Activated naive CD8-positive, alpha-beta T cell treated with anti-CD3 and anti-CD28 coated beads, Interleukin-2, amount 10 ng/mL, durations not matched to agents 7 days and 5 days (primary cell): ENCODE results near the gene SNCB. TPM values are rescaled to one million over a fixed set of nuclear protein-coding genes. Genes with fewer than 3 reads are reported as not detected.

Experiments
- ATAC-seq: fragments of 150-1000 bp; cut with Tn5 transposase; one replicate; pipeline ENCODE4 v1.10.0; 2021; ENCODE audit warnings: low read depth, moderate library complexity
- POLR2A ChIA-PET: fragments of 350-600 bp; sonication (Branson Sonifier 250); formaldehyde crosslinking; loops from one replicate; lab custom pipeline; 2021; ENCODE audit warnings: antibody characterized with exemption; lab: Charles Lee
- DNase-seq: peaks from one replicate; pipeline ENCODE4 v3.0.0; 2021
- H3K27ac Mint-ChIP-seq: one replicate; pipeline ENCODE4 v1.8.0; 2022; ENCODE audit warnings: mild to moderate bottlenecking, mixed read lengths
- H3K27me3 Mint-ChIP-seq: one replicate; pipeline ENCODE4 v1.8.0; 2022; ENCODE audit warnings: mild to moderate bottlenecking, moderate library complexity, mixed read lengths
- H3K36me3 Mint-ChIP-seq: one replicate; pipeline ENCODE4 v1.8.0; 2021; ENCODE audit warnings: mild to moderate bottlenecking, mixed read lengths
- H3K4me1 Mint-ChIP-seq: one replicate; pipeline ENCODE4 v1.8.0; 2021; ENCODE audit warnings: mixed read lengths
- H3K4me3 Mint-ChIP-seq: one replicate; pipeline ENCODE4 v1.8.0; 2022; ENCODE audit warnings: mild to moderate bottlenecking, moderate library complexity, mixed read lengths
- H3K9me3 Mint-ChIP-seq: one replicate; pipeline ENCODE4 v1.8.0; 2021; ENCODE audit warnings: mixed read lengths
- total RNA-seq, 2 experiments: library from RNA; stranded (reverse); gene quantifications; one replicate each; pipeline ENCODE4 v1.2.3, GENCODE V29; 2021

SNCB gene
- total RNA-seq, 2 experiments from 2014 or later = 0.28 TPM; not detected in 1

GRCh38 chr5:176658007-176658599 lies 27.8 kb upstream of the SNCB start:
- peaks cover 34% of the 10 kb centered on the region for H3K4me1 Mint-ChIP-seq
- no peaks in the 10 kb centered on the region for H3K27me3 Mint-ChIP-seq
- H3K4me3 Mint-ChIP-seq = peak overlapping the region; percentile 64
- POLR2A ChIA-PET = interaction anchor here (4.6 kb wide), 1 partner anchor 10 kb away, joined by 33 read pairs; the partner anchor contains the start of gene TSPAN17
- peak; percentile 78 for DNase-seq
- peaks cover 7% of the 10 kb centered on the region for H3K36me3 Mint-ChIP-seq
- peak; percentile 69 for ATAC-seq
- no peaks in the 10 kb centered on the region for H3K9me3 Mint-ChIP-seq
- peak overlapping the region; percentile 64 for H3K27ac Mint-ChIP-seq

GRCh38 chr5:176656467-176656990 lies 26.2 kb upstream of the SNCB start:
- no peak for DNase-seq
- no peak overlapping the region for H3K4me3 Mint-ChIP-seq
- H3K27me3 Mint-ChIP-seq = no peaks in the 10 kb centered on the region
- H3K36me3 Mint-ChIP-seq = peaks cover 9% of the 10 kb centered on the region
- no peaks in the 10 kb centered on the region for H3K9me3 Mint-ChIP-seq
- H3K27ac Mint-ChIP-seq = no peak overlapping the region
- POLR2A ChIA-PET = no interaction called here
- H3K4me1 Mint-ChIP-seq = peaks cover 40% of the 10 kb centered on the region
- no peak for ATAC-seq

- no peak overlapping the region for H3K4me3 Mint-ChIP-seq
- no peaks in the 10 kb centered on the region for H3K9me3 Mint-ChIP-seq
- no peaks in the 10 kb centered on the region for H3K27me3 Mint-ChIP-seq
- POLR2A ChIA-PET = no interaction called here
- ATAC-seq = no peak
- peaks cover 45% of the 10 kb centered on the region for H3K4me1 Mint-ChIP-seq
- peaks cover 9% of the 10 kb centered on the region for H3K36me3 Mint-ChIP-seq
- no peak overlapping the region for H3K27ac Mint-ChIP-seq
- no peak for DNase-seq
Measured at GRCh38 chr5:176654856-176655255, 24.5 kb upstream of the SNCB start.

DNA sequence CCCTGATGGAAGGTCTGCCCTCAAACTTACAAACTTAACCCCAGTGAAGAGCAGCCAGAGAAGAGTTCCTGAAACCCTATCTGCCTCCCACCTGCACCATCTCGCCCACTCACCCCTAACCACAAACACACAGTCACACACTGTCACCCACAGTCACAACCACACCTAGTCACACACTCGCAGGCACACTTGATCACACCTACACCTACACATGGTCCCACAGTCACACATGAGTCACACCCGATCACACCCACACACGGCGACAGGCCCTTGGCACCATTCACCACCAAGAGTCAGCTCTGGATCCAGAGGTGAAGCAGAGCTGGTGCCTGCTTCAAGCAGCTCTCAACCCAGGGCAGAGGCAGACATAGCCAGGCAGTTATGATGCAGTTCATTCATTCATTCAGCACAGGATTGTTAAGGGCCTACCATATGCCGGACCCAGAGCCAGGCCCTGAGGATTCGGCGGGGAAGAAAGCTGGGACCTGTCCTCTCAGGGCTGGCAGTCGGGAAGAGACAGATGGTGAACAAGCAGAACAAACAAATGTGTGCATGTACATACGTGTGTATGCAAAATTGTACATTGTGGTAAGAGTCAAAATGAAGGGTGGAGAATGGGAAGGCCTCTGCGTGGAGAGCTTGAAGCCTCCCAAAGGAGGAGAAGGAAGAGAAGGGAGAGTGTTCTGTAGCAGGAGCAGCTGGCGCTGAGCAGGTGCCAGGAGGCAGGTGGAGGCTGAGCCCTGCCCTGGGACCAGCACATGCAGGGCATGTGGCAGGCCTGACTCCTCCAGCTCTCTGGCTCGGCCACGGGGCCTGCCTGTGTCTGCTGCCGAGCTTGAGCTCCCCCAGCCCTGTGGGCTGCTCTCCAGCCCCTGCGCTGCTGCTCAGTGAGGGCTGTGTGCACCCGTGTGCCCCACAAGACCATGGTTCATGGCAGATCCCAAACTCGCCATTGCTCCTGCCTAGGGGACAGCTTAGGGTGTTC lies 23.4 kb upstream of the SNCB start:
- no peaks in the 10 kb centered on the region for H3K9me3 Mint-ChIP-seq
- H3K36me3 Mint-ChIP-seq = peaks cover 9% of the 10 kb centered on the region
- no peak overlapping the region for H3K4me3 Mint-ChIP-seq
- H3K4me1 Mint-ChIP-seq = peaks cover 45% of the 10 kb centered on the region
- H3K27me3 Mint-ChIP-seq = no peaks in the 10 kb centered on the region
- POLR2A ChIA-PET = no interaction called here
- DNase-seq = no peak
- ATAC-seq = no peak
- peak overlapping the region; percentile 63 for H3K27ac Mint-ChIP-seq

- POLR2A ChIA-PET = no interaction called here
- Mint-ChIP-seq H3K36me3 (peaks cover 9% of the 10 kb centered on the region), H3K27ac (no peak overlapping the region), H3K4me1 (peaks cover 40% of the 10 kb centered on the region), H3K4me3 (no peak overlapping the region), H3K27me3 (no peaks in the 10 kb centered on the region), H3K9me3 (no peaks in the 10 kb centered on the region)
- DNase-seq (no peak), ATAC-seq (no peak)
Measured at GRCh38 chr5:176652136-176652535, 21.8 kb upstream of the SNCB start.

DNA sequence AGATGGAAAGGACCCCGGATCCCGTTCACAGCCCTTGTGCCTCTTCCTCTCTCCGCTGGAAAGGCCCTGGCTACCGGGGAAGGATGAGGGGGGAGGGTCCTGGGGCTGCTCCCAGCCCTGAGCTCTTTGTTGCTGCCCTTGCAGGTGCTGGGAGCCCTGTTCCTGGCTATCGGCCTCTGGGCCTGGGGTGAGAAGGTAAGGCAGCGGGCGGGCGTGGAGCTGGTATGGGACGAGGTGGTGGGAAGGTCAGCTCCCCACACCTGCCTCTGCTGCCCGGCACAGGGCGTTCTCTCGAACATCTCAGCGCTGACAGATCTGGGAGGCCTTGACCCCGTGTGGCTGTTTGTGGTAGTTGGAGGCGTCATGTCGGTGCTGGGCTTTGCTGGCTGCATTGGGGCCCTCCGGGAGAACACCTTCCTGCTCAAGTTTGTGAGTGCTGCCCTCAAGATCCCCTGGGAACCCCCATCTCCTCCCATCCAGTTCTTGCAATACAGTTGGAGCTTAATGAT lies 21.2 kb upstream of the SNCB start:
- Mint-ChIP-seq H3K4me1 (peaks cover 41% of the 10 kb centered on the region), H3K4me3 (no peak overlapping the region), H3K27me3 (no peaks in the 10 kb centered on the region), H3K27ac (no peak overlapping the region), H3K36me3 (peaks cover 9% of the 10 kb centered on the region), H3K9me3 (no peaks in the 10 kb centered on the region)
- DNase-seq (no peak), ATAC-seq (no peak)
- POLR2A ChIA-PET = no interaction called here

- POLR2A ChIA-PET = interaction anchor here (0.6 to 4.1 kb wide), 2 partner anchors 9 to 377 kb away, joined by 3 to 33 read pairs; no protein-coding TSS in a partner anchor
- H3K27ac Mint-ChIP-seq = peak overlapping the region; percentile 62
Measured at GRCh38 chr5:176650354-176650884, 20.1 kb upstream of the SNCB start.

DNA sequence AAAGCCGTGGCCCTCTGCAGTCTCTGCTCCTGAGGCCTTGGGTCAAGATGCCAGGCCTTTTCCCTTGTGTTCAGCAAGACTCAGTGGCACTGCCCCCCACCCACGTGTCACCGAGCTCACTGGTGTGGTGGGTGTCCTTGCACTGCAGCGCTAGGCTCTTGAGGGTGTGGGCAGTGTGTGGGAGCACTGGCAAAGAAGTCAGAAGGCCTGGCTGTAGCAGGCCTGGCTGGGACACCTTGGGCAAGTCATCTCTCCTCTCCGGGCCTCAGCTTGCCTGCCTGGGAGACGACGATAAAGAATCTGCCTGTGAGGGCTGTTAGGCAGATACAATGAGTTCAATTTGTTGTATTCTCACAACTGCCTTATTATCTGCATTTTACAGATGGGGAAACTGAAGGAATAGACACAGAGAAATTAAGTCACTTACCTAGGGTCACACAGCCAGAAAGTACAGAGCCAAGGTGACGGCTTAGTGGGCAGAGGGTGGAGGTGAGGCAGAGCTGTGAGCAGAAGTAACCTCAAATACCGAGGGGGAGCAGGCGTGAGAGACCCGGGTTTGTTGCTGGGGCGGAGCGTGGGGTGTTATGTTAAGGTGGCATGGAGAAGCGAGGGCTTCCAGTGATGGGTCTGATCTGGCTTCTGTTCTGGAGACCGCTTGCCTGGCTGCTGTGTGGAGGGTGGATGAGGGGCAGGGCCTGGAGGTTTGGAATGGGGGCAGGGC lies 18.3 kb upstream of the SNCB start:
- Mint-ChIP-seq H3K27ac (peak overlapping the region; percentile 82), H3K4me3 (peak overlapping the region; percentile 85), H3K27me3 (no peaks in the 10 kb centered on the region), H3K4me1 (peaks cover 43% of the 10 kb centered on the region), H3K9me3 (no peaks in the 10 kb centered on the region), H3K36me3 (peaks cover 6% of the 10 kb centered on the region)
- ATAC-seq = peak; percentile 2
- DNase-seq = no peak
- POLR2A ChIA-PET = interaction anchor here (4.1 kb wide), 1 partner anchor 11 kb away, joined by 33 read pairs; no protein-coding TSS in a partner anchor

More at GRCh38 chr5:176650354-176650884, 20.1 kb upstream of the SNCB start:
- Mint-ChIP-seq H3K4me3 (no peak overlapping the region), H3K36me3 (peaks cover 6% of the 10 kb centered on the region), H3K27me3 (no peaks in the 10 kb centered on the region), H3K4me1 (peaks cover 44% of the 10 kb centered on the region), H3K9me3 (no peaks in the 10 kb centered on the region)
- no peak for ATAC-seq
- DNase-seq = no peak

GRCh38 chr5:176647843-176648473 lies 17.6 kb upstream of the SNCB start:
- DNase-seq = no peak
- peaks cover 2% of the 10 kb centered on the region for H3K36me3 Mint-ChIP-seq
- H3K4me3 Mint-ChIP-seq = peak overlapping the region; percentile 85
- no peaks in the 10 kb centered on the region for H3K27me3 Mint-ChIP-seq
- peak overlapping the region; percentile 82 for H3K27ac Mint-ChIP-seq
- POLR2A ChIA-PET = interaction anchor here (1.9 to 4.1 kb wide), 2 partner anchors 11 to 18 kb away, joined by 8 to 33 read pairs; partner anchors contain the start of genes EIF4E1B and SNCB
- no peak for ATAC-seq
- no peaks in the 10 kb centered on the region for H3K9me3 Mint-ChIP-seq
- H3K4me1 Mint-ChIP-seq = peaks cover 36% of the 10 kb centered on the region

DNA sequence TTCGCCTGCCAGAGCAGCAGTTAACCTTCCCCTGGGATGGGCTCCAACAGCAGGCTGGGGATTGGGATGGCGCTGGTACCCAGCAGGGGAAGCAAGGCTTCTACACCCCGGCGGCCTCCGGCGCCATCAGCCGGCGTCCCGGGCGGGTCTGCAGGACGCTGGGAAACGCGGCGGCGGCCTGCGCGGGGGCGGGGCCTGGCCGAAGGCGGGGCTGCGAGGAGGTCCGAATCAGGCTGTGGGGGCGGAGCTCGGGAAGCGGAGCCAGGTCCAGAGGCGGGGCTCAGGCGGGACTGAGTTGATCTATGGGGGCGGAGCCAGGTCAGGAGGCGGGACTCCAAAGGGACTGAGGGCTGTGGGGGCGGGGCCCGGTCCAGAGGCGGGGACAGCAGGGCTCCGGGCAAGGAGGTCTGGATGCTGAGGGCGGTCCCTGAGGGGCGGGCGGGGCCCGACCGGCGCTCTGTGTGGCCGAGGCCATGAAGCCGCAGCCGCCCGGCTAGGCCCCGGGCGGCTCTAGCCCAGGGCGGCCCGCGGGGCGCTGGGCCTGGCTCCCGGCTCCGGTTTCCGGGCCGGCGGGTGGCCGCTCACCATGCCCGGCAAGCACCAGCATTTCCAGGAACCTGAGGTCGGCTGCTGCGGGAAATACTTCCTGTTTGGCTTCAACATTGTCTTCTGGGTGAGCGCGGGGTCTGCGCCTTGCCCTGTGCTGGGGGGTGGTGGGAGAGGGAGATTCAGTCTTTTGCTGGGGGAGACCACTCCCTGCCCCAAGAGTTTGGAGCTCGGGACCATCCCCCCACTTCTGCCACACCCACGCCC lies 16.9 kb upstream of the SNCB start, which contains the start of gene TSPAN17:
TSS of gene TSPAN17 (plus strand) at position 455 of the 813 bp plus-strand sequence. CDS start at position 587, 132 bp downstream.
- POLR2A ChIA-PET = interaction anchor here (0.6 to 4.1 kb wide), 8 partner anchors 12 to 286 kb away, joined by 3 to 33 read pairs (median 4); partner anchors contain the start of genes EIF4E1B, HIGD2A, NOP16 and RNF44
- H3K27ac Mint-ChIP-seq = peak within 1 kb of the TSS; percentile 86
- peak within 1 kb of the TSS; percentile 89 for H3K4me3 Mint-ChIP-seq
- H3K9me3 Mint-ChIP-seq = no peaks in the 10 kb centered on the region
- H3K36me3 Mint-ChIP-seq = no peaks in the 10 kb centered on the region
- ATAC-seq = peak; percentile 82
- DNase-seq = peak; percentile 99
- H3K27me3 Mint-ChIP-seq = no peaks in the 10 kb centered on the region
- H3K4me1 Mint-ChIP-seq = peaks cover 35% of the 10 kb centered on the region

GRCh38 chr5:176646707-176647029 lies 16.3 kb upstream of the SNCB start:
- peak overlapping the region; percentile 89 for H3K4me3 Mint-ChIP-seq

More at GRCh38 chr5:176646707-176647029, 16.3 kb upstream of the SNCB start:
- H3K27me3 Mint-ChIP-seq = no peaks in the 10 kb centered on the region
- H3K4me1 Mint-ChIP-seq = peaks cover 32% of the 10 kb centered on the region
- DNase-seq (no peak), ATAC-seq (no peak)
- H3K36me3 Mint-ChIP-seq = no peaks in the 10 kb centered on the region
- POLR2A ChIA-PET = interaction anchor here (0.6 to 4.1 kb wide), 8 partner anchors 13 to 286 kb away, joined by 3 to 33 read pairs (median 4); partner anchors contain the start of genes EIF4E1B, HIGD2A, NOP16 and RNF44
- no peaks in the 10 kb centered on the region for H3K9me3 Mint-ChIP-seq
- peak overlapping the region; percentile 86 for H3K27ac Mint-ChIP-seq
